Measurements from ENCODE around the gene MPHOSPH9.
A peak's percentile ranks its signal among the peaks of the same experiment; 100 is the strongest.
"Not testable (repeated sequence)": the region's sequence is repeated elsewhere in the genome, so short reads cannot be mapped to it uniquely, and the experiment has no call there.

The MPHOSPH9 gene

GRCh38 chr12:123223241-123223668, 9.7 kb downstream of the MPHOSPH9 start:
- DNase-seq = no peak

- not testable (repeated sequence) for DNase-seq
Measured at GRCh38 chr12:123207815-123208214, 25.1 kb downstream of the MPHOSPH9 start.

GRCh38 chr12:123206794-123207193, 26.1 kb downstream of the MPHOSPH9 start:
- DNase-seq = not testable (repeated sequence)

- DNase-seq = no peak
Measured at GRCh38 chr12:123200414-123200813, 32.5 kb downstream of the MPHOSPH9 start.

GRCh38 chr12:123199936-123200335, 33.0 kb downstream of the MPHOSPH9 start:
- no peak for DNase-seq

- no peak for DNase-seq
Measured at GRCh38 chr12:123187637-123188036, 45.3 kb downstream of the MPHOSPH9 start.

GRCh38 chr12:123180171-123180570, 52.8 kb downstream of the MPHOSPH9 start:
- DNase-seq = no peak

GRCh38 chr12:123171967-123172366, 61.0 kb downstream of the MPHOSPH9 start:
- DNase-seq = no peak

- DNase-seq = no peak
Measured at GRCh38 chr12:123167329-123167728, 65.6 kb downstream of the MPHOSPH9 start.

- no peak for DNase-seq
Measured at GRCh38 chr12:123165537-123165936, 67.4 kb downstream of the MPHOSPH9 start.

GRCh38 chr12:123164710-123165261, 68.2 kb downstream of the MPHOSPH9 start:
- DNase-seq = no peak

GRCh38 chr12:123164222-123164621, 68.7 kb downstream of the MPHOSPH9 start:
- DNase-seq = no peak

GRCh38 chr12:123163227-123163626, 69.7 kb downstream of the MPHOSPH9 start:
- DNase-seq = no peak

- DNase-seq = no peak
Measured at GRCh38 chr12:123160801-123161487, 72.0 kb downstream of the MPHOSPH9 start.

- no peak for DNase-seq
Measured at GRCh38 chr12:123153906-123154305, 79.0 kb downstream of the MPHOSPH9 start.

- no peak for DNase-seq
Measured at GRCh38 chr12:123152833-123153232, 80.1 kb downstream of the MPHOSPH9 start.

GRCh38 chr12:123151457-123152454, 81.2 kb downstream of the MPHOSPH9 start:
- DNase-seq = no peak

- DNase-seq = peak; percentile 41
Measured at GRCh38 chr12:123150744-123151456, 82.0 kb downstream of the MPHOSPH9 start, which contains the start of gene PITPNM2. PITPNM2 (minus strand) TSS chr12:123151090; CDS start chr12:123034590, 116,500 bp downstream.

- peak; percentile 18 for DNase-seq
Measured at GRCh38 chr12:123150275-123150743, 82.6 kb downstream of the MPHOSPH9 start.

- DNase-seq = no peak
Measured at GRCh38 chr12:123149501-123150274, 83.3 kb downstream of the MPHOSPH9 start.

- DNase-seq = no peak
Measured at GRCh38 chr12:123149088-123149487, 83.9 kb downstream of the MPHOSPH9 start.

- DNase-seq = no peak
Measured at GRCh38 chr12:123148655-123149054, 84.3 kb downstream of the MPHOSPH9 start.
